ENCODE measurements around the gene ABCB6.
A peak's percentile ranks its signal among the peaks of the same experiment; 100 is the strongest.

ABCB6 gene

DNA sequence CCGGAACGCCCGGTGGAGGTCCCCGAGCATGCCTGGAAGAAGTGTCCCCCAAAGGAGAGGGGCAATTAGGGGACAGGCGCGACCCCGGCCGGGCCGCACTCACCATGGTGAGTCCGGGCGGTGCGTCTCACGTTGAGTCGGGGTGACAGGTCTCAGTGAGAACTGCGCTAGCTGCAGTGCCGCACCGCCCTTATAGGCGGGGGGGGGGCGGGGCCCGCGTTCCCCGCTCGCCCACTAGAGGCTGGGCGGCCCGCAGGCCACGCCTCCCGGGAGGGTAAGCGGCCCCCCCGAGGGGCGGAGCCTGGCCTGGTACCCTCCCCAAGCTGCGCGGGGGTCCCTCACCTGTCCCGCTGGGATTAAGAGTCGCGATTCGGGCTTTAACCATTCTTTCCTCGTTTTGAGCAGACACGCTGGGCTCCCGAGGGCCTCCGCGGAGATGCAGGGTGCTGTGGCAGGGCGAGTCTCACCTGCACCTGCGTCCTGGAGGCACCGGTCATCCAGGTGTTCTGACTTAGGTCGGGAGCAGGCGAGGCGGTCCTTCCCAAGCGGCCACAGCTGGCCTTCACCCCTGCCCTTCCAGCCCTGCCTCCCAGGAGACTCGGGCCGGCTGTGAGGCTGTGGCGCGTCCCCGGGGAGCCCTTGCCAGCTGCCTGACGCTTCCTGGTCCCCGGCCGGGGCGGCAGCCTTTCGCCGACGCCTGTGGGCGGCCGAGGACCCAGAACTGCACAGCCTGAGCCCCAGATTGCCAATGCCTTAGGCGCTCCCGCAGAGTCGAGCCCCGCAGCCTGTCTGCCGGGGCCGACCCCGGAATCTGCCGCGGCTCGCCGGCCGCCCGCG lies 35.2 kb upstream of the ABCB6 start, which contains the start of gene TUBA4A:
TUBA4A (minus strand) TSS at position 166 of the 837 bp plus-strand sequence; CDS start at position 106, 60 bp downstream.
- TF ChIP-seq, protein P1, sequence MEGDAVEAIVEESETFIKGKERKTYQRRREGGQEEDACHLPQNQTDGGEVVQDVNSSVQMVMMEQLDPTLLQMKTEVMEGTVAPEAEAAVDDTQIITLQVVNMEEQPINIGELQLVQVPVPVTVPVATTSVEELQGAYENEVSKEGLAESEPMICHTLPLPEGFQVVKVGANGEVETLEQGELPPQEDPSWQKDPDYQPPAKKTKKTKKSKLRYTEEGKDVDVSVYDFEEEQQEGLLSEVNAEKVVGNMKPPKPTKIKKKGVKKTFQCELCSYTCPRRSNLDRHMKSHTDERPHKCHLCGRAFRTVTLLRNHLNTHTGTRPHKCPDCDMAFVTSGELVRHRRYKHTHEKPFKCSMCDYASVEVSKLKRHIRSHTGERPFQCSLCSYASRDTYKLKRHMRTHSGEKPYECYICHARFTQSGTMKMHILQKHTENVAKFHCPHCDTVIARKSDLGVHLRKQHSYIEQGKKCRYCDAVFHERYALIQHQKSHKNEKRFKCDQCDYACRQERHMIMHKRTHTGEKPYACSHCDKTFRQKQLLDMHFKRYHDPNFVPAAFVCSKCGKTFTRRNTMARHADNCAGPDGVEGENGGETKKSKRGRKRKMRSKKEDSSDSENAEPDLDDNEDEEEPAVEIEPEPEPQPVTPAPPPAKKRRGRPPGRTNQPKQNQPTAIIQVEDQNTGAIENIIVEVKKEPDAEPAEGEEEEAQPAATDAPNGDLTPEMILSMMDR (IDR thresholded peaks at IDR 0.05): no peak
- H3K4me3 ChIP-seq: peak within 1 kb of the TSS; percentile 87
- DNase-seq (ENCODE audit: low spot score): peak; percentile 90
- H3K27ac ChIP-seq: peak within 1 kb of the TSS; percentile 76 to 92

DNA sequence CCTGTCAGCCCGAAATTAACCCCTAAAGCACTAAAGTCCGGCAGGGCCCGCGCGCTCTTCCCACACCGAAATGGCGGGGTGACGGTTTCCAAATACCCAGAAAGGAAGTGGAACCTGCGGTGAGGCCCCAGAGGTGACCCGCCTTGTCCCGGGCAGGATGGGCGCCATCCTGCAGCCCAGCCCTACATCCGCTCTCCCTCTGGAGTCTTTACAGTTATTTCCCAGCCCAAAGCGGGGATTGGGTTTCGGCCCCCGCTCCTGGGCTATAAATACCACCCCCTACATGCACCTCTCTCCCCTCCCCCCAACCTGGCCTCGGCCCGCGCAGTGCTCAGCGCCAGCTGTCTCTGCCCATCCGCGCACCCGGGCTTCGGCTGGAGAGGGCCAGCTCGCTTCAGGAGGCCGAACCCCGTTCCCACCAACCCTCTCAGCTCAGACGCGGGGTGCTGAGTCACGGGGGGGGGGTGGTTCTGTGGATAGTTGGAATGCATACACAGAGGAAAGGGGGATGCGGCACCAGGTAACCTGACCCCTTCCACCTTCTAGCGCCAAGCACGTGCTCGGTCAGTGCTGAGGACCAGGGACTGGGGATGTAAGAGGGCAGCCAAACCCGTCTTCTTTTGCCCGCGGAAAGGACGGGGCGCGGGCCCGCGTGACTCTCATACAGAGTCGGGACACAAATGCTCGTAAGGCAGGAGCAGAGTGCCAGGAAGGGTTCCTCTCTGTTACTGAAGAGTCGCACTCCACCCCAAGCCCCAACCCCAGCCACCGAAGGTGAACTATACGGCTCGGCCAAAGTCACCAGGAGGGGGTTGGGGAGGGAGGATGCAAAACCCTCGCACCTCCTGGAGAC lies 34.4 kb upstream of the ABCB6 start, which contains the start of gene TUBA4B:
TUBA4B (plus strand) TSS at position 344 of the 853 bp plus-strand sequence; CDS start at position 509, 165 bp downstream.
- TF ChIP-seq, protein P1 (IDR thresholded peaks at IDR 0.05): no peak
- H3K27ac ChIP-seq: peak within 1 kb of the TSS; percentile 76 to 92
- peak within 1 kb of the TSS; percentile 87 for H3K4me3 ChIP-seq
- DNase-seq (ENCODE audit: low spot score): peak; percentile 84

DNA sequence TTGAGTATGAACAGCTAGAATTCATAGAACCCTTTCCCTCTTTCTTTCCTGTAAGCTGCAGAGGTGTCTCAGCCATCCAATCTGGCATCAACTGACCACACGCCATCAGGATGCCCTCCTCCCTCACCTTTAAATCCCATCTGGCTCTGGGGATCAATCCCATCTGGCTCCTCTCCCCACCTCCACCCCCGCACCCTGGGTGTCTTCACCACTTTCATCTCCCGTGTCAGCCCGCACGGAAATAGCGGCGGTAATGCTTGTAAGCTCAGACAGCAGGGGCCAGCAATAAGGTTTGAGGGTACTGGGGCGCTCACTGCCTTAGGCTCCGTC lies 33.8 kb upstream of the ABCB6 start:
- no peak for DNase-seq (ENCODE audit: low spot score)
- Histone ChIP-seq H3K27ac (peak overlapping the region; percentile 76 to 92), H3K4me3 (peak overlapping the region; percentile 87)
- TF ChIP-seq, protein P1 (IDR thresholded peaks at IDR 0.05): no peak

DNA sequence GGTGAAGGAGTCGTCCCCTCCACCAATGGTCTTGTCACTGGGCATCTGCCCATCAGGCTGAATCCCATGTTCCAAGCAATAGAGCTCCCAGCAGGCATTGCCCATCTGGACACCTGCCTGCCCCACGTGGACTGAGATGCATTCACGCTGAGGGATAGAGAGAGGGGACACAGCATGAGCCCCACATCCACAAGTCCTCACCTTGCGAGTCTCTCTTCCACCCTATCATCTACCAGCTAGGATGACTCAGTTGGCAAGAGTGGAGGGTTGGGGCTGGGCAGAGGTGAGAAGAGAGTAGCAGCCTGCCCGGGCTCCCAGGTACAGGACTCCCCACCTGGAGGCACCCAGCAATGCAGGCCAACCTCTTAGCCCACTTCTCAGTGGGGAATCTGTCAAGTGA lies 33.3 kb upstream of the ABCB6 start:
- DNase-seq (ENCODE audit: low spot score): no peak
- peak overlapping the region; percentile 87 for H3K4me3 ChIP-seq
- TF ChIP-seq, protein P1 (IDR thresholded peaks at IDR 0.05): no peak
- peak overlapping the region; percentile 76 to 92 for H3K27ac ChIP-seq

DNA sequence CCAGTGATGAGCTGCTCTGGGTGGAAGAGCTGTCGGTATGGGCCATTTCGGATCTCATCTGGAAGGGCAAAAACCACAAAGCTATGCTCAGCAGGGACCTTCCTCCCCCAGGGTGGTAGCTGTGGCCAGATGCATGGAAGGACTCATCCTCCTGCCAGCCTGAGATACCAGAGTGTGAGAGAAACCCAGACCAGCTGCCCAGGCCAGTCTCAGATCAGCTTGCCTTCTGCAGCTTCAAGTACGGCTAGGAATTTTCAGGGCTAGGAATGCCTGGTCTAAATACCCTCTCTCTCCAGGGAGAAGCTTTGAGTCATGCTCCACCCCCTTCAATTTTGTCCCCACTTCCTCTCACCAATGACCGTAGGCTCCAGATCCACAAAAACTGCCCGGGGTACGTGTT lies 32.9 kb upstream of the ABCB6 start:
- Histone ChIP-seq H3K27ac (peak overlapping the region; percentile 76 to 92), H3K4me3 (peak overlapping the region; percentile 87)
- TF ChIP-seq, protein P1 (IDR thresholded peaks at IDR 0.05): no peak
- DNase-seq (ENCODE audit: low spot score): no peak

DNA sequence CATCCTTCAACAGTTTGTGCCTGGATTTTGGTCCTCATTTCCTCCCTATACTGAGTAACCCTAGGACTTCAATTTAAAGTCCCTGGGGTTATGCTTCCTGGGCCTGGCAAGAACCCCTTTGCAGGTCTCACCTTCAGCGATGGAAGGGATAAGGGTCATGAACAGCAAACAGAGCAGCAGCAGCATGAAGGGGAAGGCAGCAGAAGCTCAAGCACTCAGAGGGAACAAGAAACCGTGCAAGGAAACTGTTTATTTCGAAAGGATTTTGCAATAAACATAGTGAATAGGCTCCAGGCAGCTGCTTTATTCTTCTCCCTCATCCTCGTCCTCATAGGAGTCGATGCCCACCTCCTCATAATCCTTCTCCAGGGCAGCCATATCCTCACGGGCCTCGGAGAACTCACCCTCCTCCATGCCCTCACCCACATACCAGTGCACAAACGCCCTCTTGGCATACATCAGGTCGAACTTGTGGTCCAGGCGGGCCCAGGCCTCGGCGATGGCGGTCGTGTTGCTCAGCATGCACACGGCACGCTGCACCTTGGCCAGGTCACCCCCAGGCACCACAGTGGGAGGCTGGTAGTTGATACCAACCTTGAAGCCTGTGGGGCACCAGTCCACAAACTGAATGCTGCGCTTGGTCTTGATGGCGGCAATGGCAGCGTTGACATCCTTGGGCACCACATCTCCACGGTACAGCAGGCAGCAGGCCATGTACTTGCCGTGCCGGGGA lies 31.5 kb upstream of the ABCB6 start:
- Histone ChIP-seq H3K4me3 (peak overlapping the region; percentile 34), H3K27ac (peak overlapping the region; percentile 84 to 92)
- no peak for DNase-seq (ENCODE audit: low spot score)
- TF ChIP-seq, protein P1 (IDR thresholded peaks at IDR 0.05): no peak
